Measurements from ENCODE around the gene USP35. TPM values are rescaled to one million over a fixed set of nuclear protein-coding genes. Genes with fewer than 3 reads are reported as not detected.

Gene USP35
- total RNA-seq, 1 experiment from 2014 or later: 6.0 TPM

- POLR2A ChIA-PET: no interaction called here
- Histone ChIP-seq H3K4me2 (ENCODE audit: low read length) (no peak overlapping the region), H3K9ac (ENCODE audit: low read length) (no peak overlapping the region), H3K4me1 (ENCODE audit: control insufficient read depth in 1 of 2, insufficient read depth in 2 of 2, low read length in 2 of 2) (no peaks in the 10 kb centered on the region), H3K9me3 (ENCODE audit: control insufficient read depth in 1 of 2, insufficient read depth in 1 of 2, low read depth in 1 of 2, low read length in 2 of 2) (no peaks in the 10 kb centered on the region), H2AFZ (ENCODE audit: low read depth, low read length, poor library complexity, severe bottlenecking) (no peak overlapping the region), H3K79me2 (ENCODE audit: insufficient read depth, low read length) (no peaks in the 10 kb centered on the region), H3K4me3 (replicated peaks in 1 of 2; ENCODE audit: low read depth in 1 of 2, low read length in 2 of 2) (no peak overlapping the region), H3K9me2 (ENCODE audit: insufficient read depth) (no peaks in the 10 kb centered on the region), H3K27me3 (ENCODE audit: insufficient read depth, low read length) (no peaks in the 10 kb centered on the region), H4K20me1 (ENCODE audit: insufficient read depth) (no peaks in the 10 kb centered on the region), H3K36me3 (ENCODE audit: control insufficient read depth in 1 of 2, insufficient read depth in 2 of 2, low read length in 2 of 2) (no peaks in the 10 kb centered on the region), H3K27ac (ENCODE audit: low read depth, low read length) (no peak overlapping the region)
- no peak for DNase-seq (ENCODE audit: low read depth, low spot score)
- no TSS peak for BruUV-seq (replicated peaks)
- no peak for ATAC-seq
- intact Hi-C loops (cut with micrococcal nuclease): no loop called here
- RAD21 ChIA-PET (ENCODE audit: low non-redundant PET in 1 of 2, low total read pairs in 2 of 2, uncharacterized antibody in 2 of 2, unreplicated experiment in 2 of 2): interaction anchor here in 1 of 2 experiments (1.4 kb wide), 1 partner anchor 337 kb away, joined by 9 read pairs; no protein-coding TSS in a partner anchor
- TF ChIP-seq RAD21 (IDR thresholded peaks at IDR 0.05; ENCODE audit: low read depth) (no peak), SRF (IDR thresholded peaks at IDR 0.05; ENCODE audit: low read depth) (no peak), SIN3A (IDR thresholded peaks at IDR 0.05; ENCODE audit: low read depth) (no peak), EZH2 (IDR thresholded peaks at IDR 0.05) (no peak)
- TF ChIP-seq, protein P1, sequence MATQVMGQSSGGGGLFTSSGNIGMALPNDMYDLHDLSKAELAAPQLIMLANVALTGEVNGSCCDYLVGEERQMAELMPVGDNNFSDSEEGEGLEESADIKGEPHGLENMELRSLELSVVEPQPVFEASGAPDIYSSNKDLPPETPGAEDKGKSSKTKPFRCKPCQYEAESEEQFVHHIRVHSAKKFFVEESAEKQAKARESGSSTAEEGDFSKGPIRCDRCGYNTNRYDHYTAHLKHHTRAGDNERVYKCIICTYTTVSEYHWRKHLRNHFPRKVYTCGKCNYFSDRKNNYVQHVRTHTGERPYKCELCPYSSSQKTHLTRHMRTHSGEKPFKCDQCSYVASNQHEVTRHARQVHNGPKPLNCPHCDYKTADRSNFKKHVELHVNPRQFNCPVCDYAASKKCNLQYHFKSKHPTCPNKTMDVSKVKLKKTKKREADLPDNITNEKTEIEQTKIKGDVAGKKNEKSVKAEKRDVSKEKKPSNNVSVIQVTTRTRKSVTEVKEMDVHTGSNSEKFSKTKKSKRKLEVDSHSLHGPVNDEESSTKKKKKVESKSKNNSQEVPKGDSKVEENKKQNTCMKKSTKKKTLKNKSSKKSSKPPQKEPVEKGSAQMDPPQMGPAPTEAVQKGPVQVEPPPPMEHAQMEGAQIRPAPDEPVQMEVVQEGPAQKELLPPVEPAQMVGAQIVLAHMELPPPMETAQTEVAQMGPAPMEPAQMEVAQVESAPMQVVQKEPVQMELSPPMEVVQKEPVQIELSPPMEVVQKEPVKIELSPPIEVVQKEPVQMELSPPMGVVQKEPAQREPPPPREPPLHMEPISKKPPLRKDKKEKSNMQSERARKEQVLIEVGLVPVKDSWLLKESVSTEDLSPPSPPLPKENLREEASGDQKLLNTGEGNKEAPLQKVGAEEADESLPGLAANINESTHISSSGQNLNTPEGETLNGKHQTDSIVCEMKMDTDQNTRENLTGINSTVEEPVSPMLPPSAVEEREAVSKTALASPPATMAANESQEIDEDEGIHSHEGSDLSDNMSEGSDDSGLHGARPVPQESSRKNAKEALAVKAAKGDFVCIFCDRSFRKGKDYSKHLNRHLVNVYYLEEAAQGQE (IDR thresholded peaks at IDR 0.05; ENCODE audit: low read depth): no peak
- CTCF ChIA-PET: interaction anchor here (1.1 to 1.9 kb wide), 3 partner anchors 17 to 337 kb away, joined by 3 to 51 read pairs (median 6); no protein-coding TSS in a partner anchor
Observed at GRCh38 chr11:78226684-78227680, 38.3 kb downstream of the USP35 start.
